GM12878 (cell line): ENCODE measurements around the gene STARD10. TPM values are rescaled to one million over a fixed set of nuclear protein-coding genes. Genes with fewer than 3 reads are reported as not detected.

Experiments
- ATAC-seq: fragments of 200-7000 bp; cut with Tn5 transposase; 3 replicates; pipeline ENCODE4 v1.9.1; 2020; ENCODE audit warnings: mild to moderate bottlenecking, moderate library complexity
- BruUV-seq: library from RNA; stranded (reverse); fragments of 400-500 nt; replicated peaks from 2 replicates; lab custom pipeline; 2021; lab: Mats Ljungman, UMichigan
- CTCF ChIA-PET: fragments of 300-600 bp; sonication (Branson Sonifier 250); formaldehyde crosslinking; extraction: SDS; loops from one replicate; lab custom pipeline; 2021; ENCODE audit warnings: inconsistent platforms; lab: Yijun Ruan, JAX
- POLR2A ChIA-PET: fragments of 350-600 bp; formaldehyde crosslinking; extraction: SDS; loops from one replicate; lab custom pipeline; 2021; ENCODE audit warnings: inconsistent platforms; lab: Charles Lee
- RAD21 ChIA-PET: fragments of 300-600 bp; sonication (Branson Sonifier 250); formaldehyde crosslinking; loops from one replicate; lab custom pipeline; 2023; ENCODE audit warnings: antibody characterized with exemption; ENCODE audit not compliant: unreplicated experiment; lab: Charles Lee
- SMC1A ChIA-PET: fragments of 300-600 bp; sonication (Branson Sonifier 250); formaldehyde crosslinking; loops from one replicate; lab custom pipeline; 2023; ENCODE audit not compliant: unreplicated experiment, uncharacterized antibody; lab: Charles Lee
- DNase-seq: peaks from one replicate; pipeline ENCODE4 v3.0.0-alpha.2; 2011; ENCODE audit warnings: low read depth, low spot score
- FAIRE-seq: peaks from 3 replicates; lab custom pipeline; 2011; peaks lifted over from hg19 to GRCh38; lab: Jason Lieb, UNC
- H2AFZ ChIP-seq: 2 replicates; pipeline ENCODE4 v1.6.0; 2011; ENCODE audit warnings: low read depth, low read length, control low read depth; ENCODE audit not compliant: control insufficient read depth
- H3K27ac ChIP-seq: 2 replicates; pipeline ENCODE4 v1.5.1; 2011; ENCODE audit warnings: control low read depth; ENCODE audit not compliant: control insufficient read depth, insufficient read depth
- H3K27me3 ChIP-seq, 2 experiments: replicated peaks in 1 of 2; 2 replicates each; pipeline versions ENCODE4 v1.6.0 to v1.6.1; 2011; ENCODE audit warnings: low read length in 1 of 2; ENCODE audit not compliant: control insufficient read depth in 2 of 2, insufficient read depth in 2 of 2
- H3K36me3 ChIP-seq, 2 experiments: 2 replicates each; pipeline ENCODE4 v1.5.1; 2011; ENCODE audit warnings: low read length in 1 of 2; ENCODE audit not compliant: control insufficient read depth in 2 of 2, insufficient read depth in 2 of 2
- H3K4me1 ChIP-seq: 2 replicates; pipeline ENCODE4 v1.6.1; 2011; ENCODE audit warnings: mild to moderate bottlenecking, low read length, moderate library complexity, mixed read lengths; ENCODE audit not compliant: control insufficient read depth, insufficient read depth
- H3K4me2 ChIP-seq: 2 replicates; pipeline ENCODE4 v1.6.0; 2011; ENCODE audit warnings: control low read depth; ENCODE audit not compliant: control insufficient read depth, insufficient read depth
- H3K4me3 ChIP-seq: fragments of 200-600 bp; sonication (generic); 2 replicates; pipeline ENCODE4 v1.5.1; 2016
- H3K79me2 ChIP-seq: 2 replicates; pipeline ENCODE4 v1.6.0; 2011; ENCODE audit warnings: low read length; ENCODE audit not compliant: control insufficient read depth, insufficient read depth
- H3K9ac ChIP-seq: 2 replicates; pipeline ENCODE4 v1.8.0; 2011; ENCODE audit warnings: low read length, control low read depth, mixed read lengths; ENCODE audit not compliant: control insufficient read depth, insufficient read depth
- H3K9me3 ChIP-seq: replicated peaks from 3 replicates; pipeline ENCODE4 v1.5.1; 2011; ENCODE audit warnings: mild to moderate bottlenecking, low read length; ENCODE audit not compliant: control insufficient read depth, insufficient read depth
- H4K20me1 ChIP-seq: 2 replicates; pipeline ENCODE4 v1.6.0; 2011; ENCODE audit not compliant: control insufficient read depth, insufficient read depth
- ATF7 ChIP-seq: fragments of 450-650 bp; IDR thresholded peaks from 2 replicates; pipeline ENCODE4 v1.6.1; 2016; ENCODE audit warnings: low read depth, mild to moderate bottlenecking
- BHLHE40 ChIP-seq, 2 experiments: fragments of 450-650 bp in 1 of 2; IDR thresholded peaks; 2 replicates each; pipeline ENCODE4 v1.6.1; 2011 to 2017; ENCODE audit warnings: low read depth in 2 of 2, borderline replicate concordance in 1 of 2, improper control_type of control experiment in 1 of 2, low read length in 1 of 2, mild to moderate bottlenecking in 1 of 2
- CBFB ChIP-seq: IDR thresholded peaks from 2 replicates; pipeline ENCODE4 v1.6.1; 2016; ENCODE audit warnings: antibody characterized with exemption, low read depth
- EED ChIP-seq: sonication (generic); IDR thresholded peaks from 2 replicates; pipeline ENCODE4 v1.6.1; 2016; ENCODE audit warnings: antibody characterized with exemption, low read depth
- EGR1 ChIP-seq, 2 experiments: IDR thresholded peaks; 1 replicate in 1 of 2; 2 replicates in 1 of 2; pipeline ENCODE4 v1.6.1; 2011 to 2012; ENCODE audit warnings: low read depth in 2 of 2, low read length in 2 of 2, borderline replicate concordance in 1 of 2, mild to moderate bottlenecking in 1 of 2, moderate library complexity in 1 of 2
- ESRRA ChIP-seq: IDR thresholded peaks from 2 replicates; pipeline ENCODE4 v1.6.1; 2012; ENCODE audit warnings: mild to moderate bottlenecking, low read length, improper control_type of control experiment
- EZH2 ChIP-seq: IDR thresholded peaks from 2 replicates; pipeline ENCODE4 v1.6.1; 2012; ENCODE audit warnings: low read depth, mild to moderate bottlenecking, control low read depth, inconsistent platforms, low read length, borderline replicate concordance; ENCODE audit not compliant: control insufficient read depth
- GATAD2B ChIP-seq: fragments of 450-650 bp; conservative IDR thresholded peaks from 2 replicates; pipeline ENCODE4 v1.6.1; 2017; ENCODE audit warnings: low read depth, mild to moderate bottlenecking, moderate library complexity
- MAX ChIP-seq: IDR thresholded peaks from 2 replicates; pipeline ENCODE4 v1.6.1; 2012; ENCODE audit warnings: low read depth, low read length, improper control_type of control experiment
- PKNOX1 ChIP-seq: fragments of 450-650 bp; IDR thresholded peaks from 2 replicates; pipeline ENCODE4 v1.6.1; 2016; ENCODE audit warnings: mild to moderate bottlenecking
- POLR2AphosphoS5 ChIP-seq: IDR thresholded peaks from 2 replicates; pipeline ENCODE4 v1.6.1; 2011; ENCODE audit warnings: mild to moderate bottlenecking, low read length, inconsistent platforms
- RAD51 ChIP-seq: fragments of 450-650 bp; IDR thresholded peaks from 2 replicates; pipeline ENCODE4 v1.6.1; 2016; ENCODE audit warnings: moderate library complexity, mild to moderate bottlenecking, inconsistent platforms
- RUNX3 ChIP-seq: IDR thresholded peaks from 2 replicates; pipeline ENCODE4 v1.6.1; 2012; ENCODE audit warnings: low read length, inconsistent platforms
- SKIL ChIP-seq: fragments of 450-650 bp; IDR thresholded peaks from 2 replicates; pipeline ENCODE4 v1.6.1; 2017; ENCODE audit warnings: mild to moderate bottlenecking, low read depth, inconsistent platforms; ENCODE audit not compliant: poor library complexity, severe bottlenecking
- TAF1 ChIP-seq: IDR thresholded peaks from 2 replicates; pipeline ENCODE4 v1.6.1; 2011; ENCODE audit warnings: mild to moderate bottlenecking, low read depth, low read length, borderline replicate concordance
- USF1 ChIP-seq: IDR thresholded peaks from 2 replicates; pipeline ENCODE4 v1.6.1; 2011; ENCODE audit warnings: borderline replicate concordance, low read depth, mild to moderate bottlenecking, moderate library complexity, mixed read lengths, low read length; ENCODE audit not compliant: insufficient read depth; ENCODE audit errors: extremely low read length
- ZNF217 ChIP-seq: fragments of 450-650 bp; IDR thresholded peaks from 2 replicates; pipeline ENCODE4 v1.6.1; 2017; ENCODE audit warnings: antibody characterized with exemption, mild to moderate bottlenecking
- WGBS: methylation state at CpG from one replicate; pipeline ENCODE4 v1.1.6; 2016; ENCODE audit warnings: low lambda C conversion rate; ENCODE audit not compliant: insufficient replicate concordance, insufficient coverage; ENCODE audit errors: missing lambda C conversion rate; 5-methylcytosine and 5-hydroxymethylcytosine counted together
- in situ Hi-C: fragments of 300-500 bp; cut with MboI; formaldehyde crosslinking; loops from 9 replicates; pipeline ENCODE4 v1.14.3; 2018; ENCODE audit warnings: mixed read lengths
- intact Hi-C: fragments of 100-400 bp; cut with micrococcal nuclease; formaldehyde crosslinking; loops from one replicate; pipeline ENCODE4 v1.14.2; 2022; ENCODE audit not compliant: unreplicated experiment
- polyA plus RNA-seq, 11 experiments: library from polyadenylated mRNA; depleted of rRNA in 4 of 11; unstranded in 6 of 11; stranded (reverse) in 5 of 11; fragments of >200 nt; fragmentation: Nextera tagmentation in 4 of 11; fragmentation: Illumina TruSeq in 1 of 11; extraction: Ambion mirVana in 4 of 11; extraction: Trizol in 1 of 11; gene quantifications; 1 replicate in 1 of 11; 2 replicates in 10 of 11; pipeline versions ENCODE4 v1.2.1 to v1.2.3, GENCODE V29; 2011 to 2016; ENCODE audit warnings: inconsistent platforms in 2 of 11, missing spikeins in 2 of 11, low read depth in 1 of 11
- total RNA-seq, 4 experiments: library from RNA; depleted of rRNA in 3 of 4; stranded (reverse); fragments of >200 nt in 3 of 4; fragmentation: Illumina TruSeq in 1 of 4; extraction: Trizol in 1 of 4; gene quantifications; 2 replicates each; pipeline versions ENCODE4 v1.2.1 to v1.2.3, GENCODE V29; 2013 to 2021

The STARD10 gene
- total and polyA plus RNA-seq, 10 of the 15 experiments (the other 5 are each of a cell fraction or from before 2014, with no cell fraction given): 0.15 to 43.2 (median 23.1) TPM

- intact Hi-C loops: loop anchor here (2.0 kb wide), 1 partner anchor 40 kb away; no protein-coding TSS in a partner anchor
- ChIA-PET RAD21 (interaction anchor here (1.0 to 1.4 kb wide), 5 partner anchors 11 to 40 kb away, joined by 3 to 5 read pairs (median 4); no protein-coding TSS in a partner anchor), CTCF (interaction anchor here (0.7 to 2.4 kb wide), 6 partner anchors 11 to 41 kb away, joined by 3 to 12 read pairs (median 4); partner anchors contain the start of gene STARD10), POLR2A (interaction anchor here (1.0 to 1.9 kb wide), 4 partner anchors 11 to 42 kb away, joined by 3 to 4 read pairs (median 4); partner anchors contain the start of gene STARD10), SMC1A (interaction anchor here (1.1 to 1.3 kb wide), 2 partner anchors 11 to 27 kb away, joined by 3 to 4 read pairs; no protein-coding TSS in a partner anchor)
- Histone ChIP-seq H3K4me3 (peak within 1 kb of the TSS; percentile 99), H3K79me2 (peaks cover 42% of the 10 kb centered on the region), H3K9ac (peak within 1 kb of the TSS; percentile 94), H3K4me2 (peak within 1 kb of the TSS; percentile 98), H3K4me1 (peaks cover 33% of the 10 kb centered on the region), H3K9me3 (no peaks in the 10 kb centered on the region), H3K27ac (peak within 1 kb of the TSS; percentile 80), H3K27me3 (no peaks in the 10 kb centered on the region), H3K36me3 (peaks cover 0 to 3% of the 10 kb centered on the region in 2 experiments; a peak in 2 of 4 replicates), H2AFZ (peak within 1 kb of the TSS; percentile 95), H4K20me1 (no peaks in the 10 kb centered on the region)
- BruUV-seq: no TSS peak
- FAIRE-seq (peak; percentile 77), DNase-seq (no peak), ATAC-seq (peak; percentile 83)
- in situ Hi-C loops: no loop called here
- WGBS: under 1% methylated on average over 45 of the region's 51 CpGs
- TF ChIP-seq MAX: peak; percentile 77; the same call in 1 of the 2 replicates
- peak; percentile 58; the same call in 1 of the 2 replicates for TF ChIP-seq ZNF217
- peak; percentile 37; the same call in 1 of the 2 replicates for TF ChIP-seq POLR2AphosphoS5
- TF ChIP-seq EZH2: no peak
- peak; percentile 86 for TF ChIP-seq RAD51
- TF ChIP-seq ATF7: peak; percentile 56; the same call in 1 of the 2 replicates
- no peak for TF ChIP-seq SKIL
- no peak for TF ChIP-seq TAF1
- peak in 1 of 2 experiments; percentile 47; a peak in 1 of 3 replicates for TF ChIP-seq EGR1 (IDR thresholded peaks at IDR 0.05; ENCODE audit: borderline replicate concordance in 1 of 2, low read depth in 2 of 2, low read length in 2 of 2)
- peak; percentile 21; the same call in 1 of the 2 replicates for TF ChIP-seq CBFB
- 0 out of 2 replicates have a peak, but pooled peaks have one; percentile 67 for TF ChIP-seq GATAD2B
- no peak for TF ChIP-seq ESRRA
- TF ChIP-seq PKNOX1: peak; percentile 46; the same call in 1 of the 2 replicates
- no peak for TF ChIP-seq EED
- 0 out of 2 replicates have a peak, but pooled peaks have one; percentile 3 for TF ChIP-seq RUNX3
- peak; percentile 28 to 84; a peak in 3 of 4 replicates for TF ChIP-seq BHLHE40 (IDR thresholded peaks at IDR 0.05; ENCODE audit: borderline replicate concordance in 1 of 2, low read depth in 2 of 2, low read length in 1 of 2)
- peak; percentile 92 for TF ChIP-seq USF1
Measured at GRCh38 chr11:72752088-72752914, 41.5 kb downstream of the STARD10 start, which contains the start of gene ARAP1. Gene ARAP1, minus strand, starts transcription at chr11:72752408. Its CDS starts 25,280 bp downstream, at chr11:72727128.
